Activated CD4-positive, alpha-beta memory T cell treated with anti-CD3 and anti-CD28 coated beads for 36 hours (primary cell): ENCODE results near the gene MAP1S. TPM values are rescaled to one million over a fixed set of nuclear protein-coding genes. Genes with fewer than 3 reads are reported as not detected.

Source experiments
- CTCF ChIA-PET: fragments of 350-600 bp; sonication (Branson Sonifier 250); formaldehyde crosslinking; loops from one replicate; lab custom pipeline; 2021; ENCODE audit warnings: antibody characterized with exemption, inconsistent platforms; lab: Charles Lee
- POLR2A ChIA-PET: fragments of 350-600 bp; sonication (Branson Sonifier 250); formaldehyde crosslinking; loops from one replicate; lab custom pipeline; 2021; ENCODE audit warnings: antibody characterized with exemption; lab: Charles Lee
- DNase-seq: peaks from one replicate; pipeline ENCODE4 v3.0.0-alpha.2; 2020
- H3K27ac Mint-ChIP-seq: one replicate; pipeline ENCODE4 v1.8.0; 2021; ENCODE audit warnings: mixed read lengths
- H3K27me3 Mint-ChIP-seq: one replicate; pipeline ENCODE4 v1.8.0; 2021; ENCODE audit warnings: mixed read lengths
- H3K36me3 Mint-ChIP-seq: one replicate; pipeline ENCODE4 v1.8.0; 2021; ENCODE audit warnings: mixed read lengths
- H3K4me1 Mint-ChIP-seq: one replicate; pipeline ENCODE4 v1.8.0; 2021; ENCODE audit warnings: low read depth, mixed read lengths
- H3K4me3 Mint-ChIP-seq: one replicate; pipeline ENCODE4 v1.8.0; 2021; ENCODE audit warnings: mild to moderate bottlenecking, mixed read lengths
- H3K9me3 Mint-ChIP-seq: one replicate; pipeline ENCODE4 v1.8.0; 2021; ENCODE audit warnings: mixed read lengths
- intact Hi-C: fragments of 100-400 bp; cut with micrococcal nuclease; formaldehyde crosslinking; loops from one replicate; pipeline ENCODE4 v1.15.1; 2023
- total RNA-seq, 2 experiments: library from RNA; stranded (reverse); gene quantifications; one replicate each; pipeline ENCODE4 v1.2.3, GENCODE V29; 2021

MAP1S gene
- total RNA-seq, 2 experiments from 2014 or later, result 63.0 to 71.2 TPM

- Mint-ChIP-seq H3K36me3 (peaks cover 41% of the 10 kb centered on the region), H3K4me3 (no peak overlapping the region), H3K27me3 (no peaks in the 10 kb centered on the region), H3K9me3 (no peaks in the 10 kb centered on the region), H3K4me1 (peaks cover 48% of the 10 kb centered on the region), H3K27ac (peak overlapping the region; percentile 59)
- ChIA-PET POLR2A (no interaction called here), CTCF (interaction anchor here (0.8 kb wide), 1 partner anchor 11 kb away, joined by 3 read pairs; no protein-coding TSS in a partner anchor)
- DNase-seq, result no peak
- intact Hi-C loops, result no loop called here
These were observed 36.2 kb downstream of the MAP1S start for GRCh38 chr19:17755443-17755890.

- Mint-ChIP-seq H3K27ac (peak overlapping the region; percentile 51), H3K27me3 (no peaks in the 10 kb centered on the region), H3K36me3 (peaks cover 47% of the 10 kb centered on the region), H3K4me3 (no peak overlapping the region), H3K9me3 (no peaks in the 10 kb centered on the region), H3K4me1 (peaks cover 47% of the 10 kb centered on the region)
- CTCF ChIA-PET, result interaction anchor here (0.8 kb wide), 1 partner anchor 10 kb away, joined by 3 read pairs; no protein-coding TSS in a partner anchor
- intact Hi-C loops, result no loop called here
- DNase-seq, result peak; percentile 68
- POLR2A ChIA-PET, result no interaction called here
These were observed 36.8 kb downstream of the MAP1S start for GRCh38 chr19:17755977-17756670.

- Mint-ChIP-seq H3K4me3 (no peak overlapping the region), H3K27ac (no peak overlapping the region), H3K36me3 (peaks cover 44% of the 10 kb centered on the region), H3K9me3 (no peaks in the 10 kb centered on the region), H3K27me3 (no peaks in the 10 kb centered on the region), H3K4me1 (peaks cover 39% of the 10 kb centered on the region)
- intact Hi-C loops, result no loop called here
- POLR2A ChIA-PET, result no interaction called here
- CTCF ChIA-PET, result interaction anchor here (2.2 kb wide), 1 partner anchor 53 kb away, joined by 7 read pairs; no protein-coding TSS in a partner anchor
- DNase-seq, result no peak
These were observed 37.8 kb downstream of the MAP1S start for GRCh38 chr19:17757125-17757524.

- H3K27ac Mint-ChIP-seq, result no peak overlapping the region
- ChIA-PET POLR2A (no interaction called here), CTCF (interaction anchor here (1.4 to 2.2 kb wide), 2 partner anchors 24 to 55 kb away, joined by 3 to 7 read pairs; no protein-coding TSS in a partner anchor)
- peaks cover 53% of the 10 kb centered on the region for H3K36me3 Mint-ChIP-seq
- DNase-seq, result no peak
- peaks cover 33% of the 10 kb centered on the region for H3K4me1 Mint-ChIP-seq
- H3K9me3 Mint-ChIP-seq, result no peaks in the 10 kb centered on the region
- intact Hi-C loops, result no loop called here
- H3K4me3 Mint-ChIP-seq, result no peak overlapping the region
- H3K27me3 Mint-ChIP-seq, result no peaks in the 10 kb centered on the region
These were observed 39.2 kb downstream of the MAP1S start for GRCh38 chr19:17758515-17758914.

DNA sequence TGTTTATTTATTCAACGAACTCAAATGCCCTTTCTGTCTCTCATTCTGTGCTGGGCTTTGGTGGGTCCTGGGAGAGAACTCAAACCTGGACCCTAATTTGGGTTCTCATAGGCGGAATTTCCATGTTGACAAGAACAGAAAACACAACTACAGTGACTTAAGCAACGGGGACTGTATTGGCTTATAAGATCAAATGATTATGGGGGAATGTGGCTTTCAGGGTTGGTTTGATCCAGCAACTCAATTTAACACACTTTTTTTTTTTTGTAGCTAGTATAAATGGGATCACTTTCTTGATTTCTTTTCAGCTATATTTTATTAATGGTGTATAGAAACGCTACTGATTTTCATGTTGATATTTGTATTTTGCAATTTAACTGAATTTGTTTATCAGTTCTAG, 41.9 kb downstream of the MAP1S start:
- Mint-ChIP-seq H3K27me3 (no peaks in the 10 kb centered on the region), H3K36me3 (peaks cover 48% of the 10 kb centered on the region), H3K27ac (no peak overlapping the region), H3K9me3 (no peaks in the 10 kb centered on the region), H3K4me3 (no peak overlapping the region), H3K4me1 (peaks cover 12% of the 10 kb centered on the region)
- POLR2A ChIA-PET, result no interaction called here
- intact Hi-C loops, result no loop called here
- CTCF ChIA-PET, result no interaction called here
- no peak for DNase-seq

DNA sequence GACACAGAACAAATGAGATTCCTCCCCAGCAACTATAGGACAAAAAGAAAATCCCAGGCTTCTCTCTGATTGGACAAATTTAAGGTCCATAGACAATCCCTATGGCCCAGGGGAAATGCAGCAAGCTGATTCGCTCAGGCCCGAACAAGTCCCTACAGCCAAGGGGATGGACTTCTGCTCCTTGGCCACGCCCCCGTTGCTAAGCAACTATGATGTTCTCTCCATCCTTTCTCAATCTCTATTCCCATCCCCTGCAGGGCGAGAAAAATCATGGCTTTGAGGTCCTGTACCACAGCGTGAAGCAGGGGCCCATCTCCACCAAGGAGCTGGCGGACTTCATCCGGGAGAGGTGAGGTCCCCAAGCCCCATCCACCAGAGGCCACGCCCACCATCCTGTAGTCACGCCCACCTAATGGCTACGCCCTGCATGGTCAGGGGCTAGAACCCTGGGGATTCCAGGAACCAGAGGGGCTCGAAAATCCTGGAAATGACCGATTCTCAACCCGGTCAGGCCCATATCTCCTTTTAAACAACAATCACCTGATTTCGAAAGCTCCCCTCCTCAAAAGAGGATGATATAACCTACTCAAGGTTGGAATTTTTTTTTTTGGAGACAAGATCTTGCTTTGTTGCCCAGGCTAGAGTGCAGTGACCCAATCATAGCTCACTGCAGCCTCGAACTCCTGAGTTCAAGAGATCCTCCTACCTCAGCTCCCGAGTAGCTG, 43.4 kb downstream of the MAP1S start:
- Mint-ChIP-seq H3K27ac (no peak overlapping the region), H3K36me3 (peaks cover 45% of the 10 kb centered on the region), H3K9me3 (no peaks in the 10 kb centered on the region), H3K4me1 (peaks cover 7% of the 10 kb centered on the region), H3K4me3 (no peak overlapping the region), H3K27me3 (no peaks in the 10 kb centered on the region)
- CTCF ChIA-PET, result interaction anchor here (0.6 kb wide), 1 partner anchor 113 kb away, joined by 3 read pairs; no protein-coding TSS in a partner anchor
- POLR2A ChIA-PET, result interaction anchor here (0.6 to 0.7 kb wide), 2 partner anchors 13 to 152 kb away, joined by 3 read pairs; no protein-coding TSS in a partner anchor
- DNase-seq, result no peak
- intact Hi-C loops, result no loop called here

- Mint-ChIP-seq H3K4me3 (no peak overlapping the region), H3K27ac (no peak overlapping the region), H3K9me3 (no peaks in the 10 kb centered on the region), H3K4me1 (peaks cover 2% of the 10 kb centered on the region), H3K36me3 (peaks cover 43% of the 10 kb centered on the region), H3K27me3 (no peaks in the 10 kb centered on the region)
- ChIA-PET CTCF (interaction anchor here (1.1 kb wide), 1 partner anchor 19 kb away, joined by 3 read pairs; no protein-coding TSS in a partner anchor), POLR2A (no interaction called here)
- intact Hi-C loops, result no loop called here
- no peak for DNase-seq
These were observed 45.1 kb downstream of the MAP1S start for GRCh38 chr19:17764348-17764747.

- Mint-ChIP-seq H3K36me3 (peaks cover 45% of the 10 kb centered on the region), H3K27me3 (no peaks in the 10 kb centered on the region), H3K27ac (no peak overlapping the region), H3K9me3 (no peaks in the 10 kb centered on the region), H3K4me1 (peaks cover 2% of the 10 kb centered on the region), H3K4me3 (no peak overlapping the region)
- DNase-seq, result no peak
- intact Hi-C loops, result no loop called here
- POLR2A ChIA-PET, result no interaction called here
- CTCF ChIA-PET, result interaction anchor here (1.1 to 1.7 kb wide), 2 partner anchors 10 to 18 kb away, joined by 3 to 5 read pairs; no protein-coding TSS in a partner anchor
These were observed 45.9 kb downstream of the MAP1S start for GRCh38 chr19:17765069-17765618.

GRCh38 chr19:17766543-17767131, 47.4 kb downstream of the MAP1S start:
- intact Hi-C loops, result no loop called here
- CTCF ChIA-PET, result interaction anchor here (0.6 to 1.7 kb wide), 6 partner anchors 8 to 245 kb away, joined by 3 to 5 read pairs (median 3); partner anchors contain the start of gene RPL18A
- no peak overlapping the region for H3K4me3 Mint-ChIP-seq
- no peak overlapping the region for H3K27ac Mint-ChIP-seq
- H3K36me3 Mint-ChIP-seq, result peaks cover 45% of the 10 kb centered on the region
- DNase-seq, result no peak
- no peaks in the 10 kb centered on the region for H3K27me3 Mint-ChIP-seq
- peaks cover 2% of the 10 kb centered on the region for H3K4me1 Mint-ChIP-seq
- POLR2A ChIA-PET, result interaction anchor here (0.6 to 1.1 kb wide), 2 partner anchors 12 to 210 kb away, joined by 3 read pairs; no protein-coding TSS in a partner anchor
- H3K9me3 Mint-ChIP-seq, result no peaks in the 10 kb centered on the region

- Mint-ChIP-seq H3K4me3 (no peak overlapping the region), H3K4me1 (peaks cover 2% of the 10 kb centered on the region), H3K27me3 (no peaks in the 10 kb centered on the region), H3K9me3 (no peaks in the 10 kb centered on the region), H3K36me3 (peaks cover 49% of the 10 kb centered on the region), H3K27ac (no peak overlapping the region)
- CTCF ChIA-PET, result no interaction called here
- DNase-seq, result no peak
- POLR2A ChIA-PET, result no interaction called here
- intact Hi-C loops, result no loop called here
These were observed 48.3 kb downstream of the MAP1S start for GRCh38 chr19:17767559-17767958.

GRCh38 chr19:17770613-17771012, 51.3 kb downstream of the MAP1S start:
- H3K4me3 Mint-ChIP-seq, result no peak overlapping the region
- CTCF ChIA-PET, result interaction anchor here (1.4 kb wide), 1 partner anchor 13 kb away, joined by 4 read pairs; no protein-coding TSS in a partner anchor
- no peaks in the 10 kb centered on the region for H3K9me3 Mint-ChIP-seq
- no peaks in the 10 kb centered on the region for H3K27me3 Mint-ChIP-seq
- peaks cover 2% of the 10 kb centered on the region for H3K4me1 Mint-ChIP-seq
- DNase-seq, result no peak
- intact Hi-C loops, result no loop called here
- POLR2A ChIA-PET, result no interaction called here
- peaks cover 45% of the 10 kb centered on the region for H3K36me3 Mint-ChIP-seq
- no peak overlapping the region for H3K27ac Mint-ChIP-seq
